GM12864 (cell line): Measurements from ENCODE around the gene SPEN.

Experiments used
- DNase-seq: peaks from one replicate; pipeline ENCODE4 v3.0.0-alpha.2; 2011; ENCODE audit warnings: low read depth
- H3K4me3 ChIP-seq: 2 replicates; pipeline ENCODE4 v1.5.1; 2011; ENCODE audit warnings: mild to moderate bottlenecking, low read depth, low read length, control low read depth
- TF ChIP-seq, protein P1 (sequence below): IDR thresholded peaks from 2 replicates; pipeline ENCODE4 v1.5.1; 2011; ENCODE audit warnings: low read depth, mild to moderate bottlenecking, moderate library complexity, low read length, control low read depth, inconsistent platforms; ENCODE audit errors: missing control alignments

The SPEN gene

DNA sequence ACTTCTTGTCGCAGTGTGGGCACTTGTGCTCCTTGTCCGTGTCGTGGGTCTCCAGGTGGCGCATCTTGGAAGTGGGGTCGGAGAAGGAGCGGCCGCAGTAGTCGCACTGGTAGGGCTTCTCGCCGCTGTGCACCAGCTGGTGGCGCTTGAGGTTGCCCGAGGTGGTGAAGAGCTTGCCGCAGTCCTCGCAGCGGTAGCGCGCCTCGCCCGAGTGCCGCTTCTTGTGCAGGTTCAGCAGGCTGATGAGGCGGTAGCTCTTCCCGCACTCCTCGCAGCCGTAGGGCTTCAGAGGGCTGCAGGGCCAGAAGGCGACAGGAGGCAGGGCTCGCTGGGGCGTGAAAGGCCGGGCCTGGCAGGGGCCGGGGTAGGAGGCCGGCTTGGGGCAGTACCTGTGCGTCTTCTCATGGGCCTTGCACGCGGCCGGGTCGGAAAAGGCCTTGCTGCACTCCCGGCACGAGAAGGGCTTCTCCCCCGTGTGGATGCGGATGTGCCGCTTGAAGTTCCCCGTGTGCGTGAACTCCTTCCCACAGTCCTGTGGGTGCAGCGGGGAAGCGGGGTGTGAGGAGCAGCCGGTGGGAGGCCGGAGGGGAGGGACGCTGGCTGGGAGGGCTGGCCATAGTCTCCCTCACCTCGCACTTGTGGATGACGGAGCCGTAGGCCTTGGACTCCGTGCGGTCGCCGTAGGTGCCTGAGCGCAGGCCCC, 97.0 kb downstream of the SPEN start:
- TF ChIP-seq, protein P1, sequence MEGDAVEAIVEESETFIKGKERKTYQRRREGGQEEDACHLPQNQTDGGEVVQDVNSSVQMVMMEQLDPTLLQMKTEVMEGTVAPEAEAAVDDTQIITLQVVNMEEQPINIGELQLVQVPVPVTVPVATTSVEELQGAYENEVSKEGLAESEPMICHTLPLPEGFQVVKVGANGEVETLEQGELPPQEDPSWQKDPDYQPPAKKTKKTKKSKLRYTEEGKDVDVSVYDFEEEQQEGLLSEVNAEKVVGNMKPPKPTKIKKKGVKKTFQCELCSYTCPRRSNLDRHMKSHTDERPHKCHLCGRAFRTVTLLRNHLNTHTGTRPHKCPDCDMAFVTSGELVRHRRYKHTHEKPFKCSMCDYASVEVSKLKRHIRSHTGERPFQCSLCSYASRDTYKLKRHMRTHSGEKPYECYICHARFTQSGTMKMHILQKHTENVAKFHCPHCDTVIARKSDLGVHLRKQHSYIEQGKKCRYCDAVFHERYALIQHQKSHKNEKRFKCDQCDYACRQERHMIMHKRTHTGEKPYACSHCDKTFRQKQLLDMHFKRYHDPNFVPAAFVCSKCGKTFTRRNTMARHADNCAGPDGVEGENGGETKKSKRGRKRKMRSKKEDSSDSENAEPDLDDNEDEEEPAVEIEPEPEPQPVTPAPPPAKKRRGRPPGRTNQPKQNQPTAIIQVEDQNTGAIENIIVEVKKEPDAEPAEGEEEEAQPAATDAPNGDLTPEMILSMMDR: no peak
- DNase-seq: no peak
- H3K4me3 ChIP-seq: no peak overlapping the region

- TF ChIP-seq, protein P1: no peak
- H3K4me3 ChIP-seq: no peak overlapping the region
- DNase-seq: no peak
Measured at GRCh38 chr1:15945011-15945831, 97.7 kb downstream of the SPEN start.

DNA sequence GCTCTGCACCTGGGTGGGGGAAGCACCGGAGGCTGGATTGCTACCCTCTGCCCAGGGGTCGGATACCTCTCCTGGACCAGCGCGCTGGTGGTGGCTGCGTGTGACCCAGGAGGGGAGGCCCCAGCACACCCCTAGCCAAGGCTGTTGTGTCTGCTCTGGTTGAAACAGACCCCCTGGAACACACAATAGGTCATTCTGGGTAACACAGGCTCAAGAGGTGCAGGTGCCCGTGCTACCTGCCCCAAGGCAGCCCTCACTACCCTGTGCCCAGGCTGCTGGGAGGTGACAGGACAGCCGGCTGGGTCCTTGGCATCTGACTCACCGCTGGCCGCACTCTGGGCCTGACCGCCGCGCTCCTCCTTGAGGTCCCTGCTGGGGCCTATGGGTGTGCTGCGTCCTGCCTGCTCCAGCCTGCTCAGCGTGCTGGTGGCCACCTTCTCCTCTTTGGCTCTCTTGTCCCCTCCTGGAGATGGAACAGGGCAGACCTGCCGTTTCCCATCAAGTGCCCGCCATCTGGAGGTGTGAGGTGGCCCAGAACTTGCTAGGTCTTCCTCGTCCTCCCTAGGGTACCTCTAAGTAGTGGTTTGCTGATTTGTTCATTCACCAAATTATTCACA, 98.4 kb downstream of the SPEN start:
- DNase-seq: no peak
- no peak overlapping the region for H3K4me3 ChIP-seq
- TF ChIP-seq, protein P1: no peak

GRCh38 chr1:15946571-15947381, 99.3 kb downstream of the SPEN start:
- H3K4me3 ChIP-seq: no peak overlapping the region
- DNase-seq: no peak
- TF ChIP-seq, protein P1: no peak

- no peak for DNase-seq
- TF ChIP-seq, protein P1: no peak
- no peak overlapping the region; the same call in 1 of the 2 replicates for H3K4me3 ChIP-seq
Measured at GRCh38 chr1:15947382-15948090, 100.0 kb downstream of the SPEN start.

GRCh38 chr1:15948091-15948591, 100.6 kb downstream of the SPEN start:
- no peak overlapping the region; the same call in 1 of the 2 replicates for H3K4me3 ChIP-seq
- no peak for DNase-seq
- TF ChIP-seq, protein P1: no peak
